Esophagus squamous epithelium (tissue), 5 donors: Measurements from ENCODE around the gene AKR1C1. TPM values are rescaled to one million over a fixed set of nuclear protein-coding genes. Genes with fewer than 3 reads are reported as not detected.
"Not testable (repeated sequence)": the region's sequence is repeated elsewhere in the genome, so short reads cannot be mapped to it uniquely, and the experiment has no call there.

Experiments used
- DNase-seq: peaks from one replicate; lab custom pipeline; 2025; lab: John Stamatoyannopoulos, UW
- H3K27ac ChIP-seq, 4 donors: fragments of 200-600 bp; sonication (generic); one replicate each; pipeline ENCODE4 v1.5.1; 2016 to 2019; ENCODE audit warnings: mild to moderate bottlenecking in 1 of 4
- H3K27me3 ChIP-seq, 4 donors: fragments of 200-600 bp; sonication (generic); 1 replicate in 3 of 4; 2 replicates in 1 of 4; pipeline versions ENCODE4 v1.5.1 to v1.6.0; 2017 to 2021; ENCODE audit warnings: antibody characterized with exemption in 1 of 4
- H3K36me3 ChIP-seq, 3 donors: fragments of 200-600 bp; sonication (generic); one replicate each; pipeline ENCODE4 v1.5.1; 2016 to 2019
- H3K4me1 ChIP-seq, 3 donors: fragments of 200-600 bp; sonication (generic); one replicate each; pipeline ENCODE4 v1.5.1; 2017 to 2019
- H3K4me3 ChIP-seq, 4 donors: fragments of 200-600 bp; sonication (generic); 1 replicate in 3 of 4; 2 replicates in 1 of 4; pipeline ENCODE4 v1.5.1; 2016 to 2019; ENCODE audit warnings: mild to moderate bottlenecking in 2 of 4, moderate library complexity in 1 of 4
- H3K9me3 ChIP-seq, 3 donors: fragments of 200-600 bp; sonication (generic); one replicate each; pipeline ENCODE4 v1.5.1; 2016 to 2019
- CTCF ChIP-seq, 6 experiments: fragments of 450-650 bp in 4 of 6; fragments of 200-600 bp in 2 of 6; sonication (generic) in 2 of 6; IDR thresholded peaks; one replicate each; pipeline ENCODE4 v1.5.1; 2016 to 2019; ENCODE audit warnings: antibody characterized with exemption in 6 of 6, mild to moderate bottlenecking in 4 of 6, moderate library complexity in 4 of 6
- POLR2A ChIP-seq, 4 donors: fragments of 450-650 bp; IDR thresholded peaks; one replicate each; pipeline ENCODE4 v1.6.1; 2017; ENCODE audit warnings: antibody characterized with exemption in 4 of 4, mild to moderate bottlenecking in 4 of 4, moderate library complexity in 3 of 4
- WGBS, 2 donors: methylation state at CpG; one replicate each; pipeline ENCODE4 v1.1.5; 2018; 5-methylcytosine and 5-hydroxymethylcytosine counted together
- intact Hi-C: fragments of 100-400 bp; cut with DNase I; formaldehyde crosslinking; loops from one replicate; pipeline ENCODE4 v1.15.0; 2022
- total RNA-seq, 4 donors: library from RNA; depleted of rRNA; stranded (reverse); fragments of >200 nt; gene quantifications; one replicate each; pipeline ENCODE4 v1.1.0, GENCODE V29; 2016
- donor health status: DM: yes; HTN: yes; CAD: no.

Gene AKR1C1
- total RNA-seq, 4 donors from 2014 or later: 166 to 232 (median 195) TPM

DNA sequence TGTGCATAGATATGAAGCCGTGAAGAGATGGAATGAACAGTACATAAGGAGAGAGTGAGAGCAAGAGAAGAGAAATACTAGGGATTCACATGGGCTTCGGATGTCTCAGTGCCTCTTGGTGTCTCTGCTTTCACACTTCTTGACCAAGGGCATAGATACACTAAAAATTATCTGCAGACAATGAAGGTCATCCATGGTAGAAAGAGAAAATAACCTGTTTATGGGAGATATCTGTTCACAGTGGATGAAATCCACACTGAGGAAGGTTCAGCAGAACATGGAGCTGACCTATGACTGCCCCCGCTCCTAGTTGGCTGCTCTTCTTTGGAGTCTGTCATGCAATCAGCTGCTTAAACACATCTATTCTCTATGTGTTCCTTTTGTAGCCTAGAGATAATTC, 6.1 kb downstream of the AKR1C1 start:
- DNase-seq, H3K27me3 ChIP-seq, H3K4me3 ChIP-seq, H3K27ac ChIP-seq, H3K9me3 ChIP-seq, intact Hi-C loops: not testable (repeated sequence)
- Histone ChIP-seq H3K36me3 (peaks cover 0 to 45% (median 10%) of the 10 kb centered on the region in 3 donors), H3K4me1 (peaks cover 0 to 15% (median 4%) of the 10 kb centered on the region in 3 donors)
- WGBS, 2 donors: 84 to 85% methylated on average over 3 of the region's 3 CpGs

GRCh38 chr10:4970362-4970761, 7.1 kb downstream of the AKR1C1 start:
- H3K27ac ChIP-seq, DNase-seq, intact Hi-C loops, H3K27me3 ChIP-seq, H3K4me3 ChIP-seq, H3K4me1 ChIP-seq, H3K9me3 ChIP-seq: not testable (repeated sequence)
- WGBS, 2 donors: 94 to 95% methylated on average over 2 of the region's 2 CpGs
- peaks cover 0 to 52% (median 10%) of the 10 kb centered on the region in 3 donors for H3K36me3 ChIP-seq

DNA sequence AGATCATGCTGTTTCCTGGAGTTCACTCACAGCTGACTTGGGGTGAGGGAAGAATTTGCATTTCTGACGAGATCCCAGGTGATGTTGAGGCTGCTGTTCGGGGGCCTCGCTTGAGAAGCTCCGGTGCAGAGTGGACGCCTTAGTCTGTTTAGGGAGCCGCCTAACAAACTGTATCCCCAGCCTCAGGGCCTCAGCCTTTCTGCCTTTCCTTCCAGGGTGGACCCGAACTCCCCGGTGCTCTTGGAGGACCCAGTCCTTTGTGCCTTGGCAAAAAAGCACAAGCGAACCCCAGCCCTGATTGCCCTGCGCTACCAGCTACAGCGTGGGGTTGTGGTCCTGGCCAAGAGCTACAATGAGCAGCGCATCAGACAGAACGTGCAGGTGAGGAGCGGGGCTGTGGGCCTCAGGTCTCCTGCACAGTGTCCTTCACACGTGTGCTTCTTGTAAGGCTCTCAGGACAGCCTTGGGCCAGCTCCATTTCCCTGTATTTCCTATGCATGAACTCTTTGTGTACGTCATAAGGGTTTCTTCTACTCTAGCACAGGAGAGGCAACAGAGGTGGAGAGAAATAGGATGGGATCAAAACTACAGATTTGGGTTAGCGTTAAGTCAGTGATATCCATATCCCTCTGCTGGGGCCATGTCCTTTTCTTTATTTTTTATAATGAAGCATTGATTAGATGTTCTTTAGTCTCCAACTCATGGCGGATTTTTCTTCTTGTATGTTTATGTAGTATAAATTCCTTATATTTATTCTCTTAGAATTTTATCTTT, 9.3 kb downstream of the AKR1C1 start:
- peaks cover 0 to 61% (median 10%) of the 10 kb centered on the region in 3 donors for H3K36me3 ChIP-seq
- H3K27ac ChIP-seq, intact Hi-C loops, H3K27me3 ChIP-seq, DNase-seq, H3K9me3 ChIP-seq, H3K4me3 ChIP-seq, H3K4me1 ChIP-seq: not testable (repeated sequence)
- WGBS, 2 donors: 95 to 98% methylated on average over 7 to 8 of the region's 18 CpGs

DNA sequence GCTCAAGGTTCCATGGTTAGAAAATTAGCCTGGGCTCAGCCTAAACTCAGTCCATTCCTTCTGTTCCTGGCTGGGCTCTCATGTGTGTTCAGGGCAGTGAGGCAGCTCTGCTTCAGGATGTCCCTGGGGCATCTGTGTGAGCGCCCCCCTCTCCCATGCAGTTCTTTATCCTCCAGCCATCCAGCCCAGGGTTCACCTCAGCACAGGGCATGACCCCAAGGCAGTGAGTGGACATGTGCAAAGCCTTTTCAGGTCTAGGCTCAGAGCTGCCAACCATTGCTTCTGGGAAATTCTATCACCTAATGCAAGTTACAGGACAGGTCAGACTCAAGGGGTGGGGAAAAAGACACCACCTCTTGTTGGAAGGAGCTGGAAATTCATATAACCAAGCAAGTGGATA, 10.1 kb downstream of the AKR1C1 start:
- H3K4me1 ChIP-seq, H3K9me3 ChIP-seq, H3K27me3 ChIP-seq, DNase-seq, H3K4me3 ChIP-seq, H3K27ac ChIP-seq, intact Hi-C loops: not testable (repeated sequence)
- WGBS, 2 donors: no CpG with 5 or more reads among the region's 1 CpG
- peaks cover 0 to 64% (median 10%) of the 10 kb centered on the region in 3 donors for H3K36me3 ChIP-seq

GRCh38 chr10:4974400-4974799, 11.2 kb downstream of the AKR1C1 start:
- H3K4me1 ChIP-seq, H3K9me3 ChIP-seq, DNase-seq, intact Hi-C loops, H3K27ac ChIP-seq, H3K27me3 ChIP-seq, H3K4me3 ChIP-seq: not testable (repeated sequence)
- H3K36me3 ChIP-seq: peaks cover 0 to 61% (median 0%) of the 10 kb centered on the region in 3 donors

DNA sequence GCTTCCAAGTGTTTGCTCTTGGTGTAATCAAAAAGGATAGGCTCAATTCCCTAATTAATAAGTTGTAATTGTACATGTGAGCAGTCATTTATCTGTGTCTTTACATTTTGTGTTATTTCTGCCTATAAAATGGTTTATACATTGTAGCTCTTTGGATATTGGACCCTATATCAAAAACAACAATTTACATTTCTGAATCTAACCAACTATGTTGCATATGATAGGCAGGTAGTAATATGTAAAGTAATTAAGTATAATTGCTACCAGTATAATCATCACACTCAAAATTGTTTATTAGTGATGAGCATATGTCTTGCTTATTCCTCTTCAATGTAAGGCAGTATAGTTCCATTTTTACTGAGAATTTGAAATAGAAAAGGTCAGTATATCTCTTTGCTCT, 13.8 kb downstream of the AKR1C1 start:
- Histone ChIP-seq H3K27me3 (no peaks in the 10 kb centered on the region), H3K9me3 (no peaks in the 10 kb centered on the region), H3K36me3 (peaks cover 0 to 57% (median 0%) of the 10 kb centered on the region in 3 donors), H3K4me3 (no peak overlapping the region), H3K27ac (no peak overlapping the region), H3K4me1 (peaks cover 0 to 9% (median 0%) of the 10 kb centered on the region in 3 donors)
- intact Hi-C loops: no loop called here
- TF ChIP-seq CTCF (IDR thresholded peaks at IDR 0.05) (no peak), POLR2A (IDR thresholded peaks at IDR 0.05) (no peak)
- DNase-seq: no peak

GRCh38 chr10:4978870-4979269, 15.7 kb downstream of the AKR1C1 start:
- Histone ChIP-seq H3K27ac (no peak overlapping the region), H3K9me3 (no peaks in the 10 kb centered on the region), H3K4me1 (peaks cover 0 to 12% (median 0%) of the 10 kb centered on the region in 3 donors), H3K4me3 (no peak overlapping the region), H3K36me3 (peaks cover 0 to 47% (median 0%) of the 10 kb centered on the region in 3 donors), H3K27me3 (no peaks in the 10 kb centered on the region)
- 90 to 91% methylated on average over 4 of the region's 4 CpGs for WGBS, 2 donors
- no peak for DNase-seq
- intact Hi-C loops: no loop called here
- TF ChIP-seq POLR2A (IDR thresholded peaks at IDR 0.05): no peak

GRCh38 chr10:4980793-4981192, 17.6 kb downstream of the AKR1C1 start:
- H3K27me3 ChIP-seq: no peaks in the 10 kb centered on the region
- no peak overlapping the region for H3K4me3 ChIP-seq
- intact Hi-C loops: loop anchor here (10.0 kb wide), 1 partner anchor 126 kb away; no protein-coding TSS in a partner anchor
- peaks cover 0 to 36% (median 0%) of the 10 kb centered on the region in 3 donors for H3K36me3 ChIP-seq
- H3K9me3 ChIP-seq: no peaks in the 10 kb centered on the region
- 89 to 95% methylated on average over 2 of the region's 2 CpGs for WGBS, 2 donors
- DNase-seq: no peak
- no peak for TF ChIP-seq CTCF (IDR thresholded peaks at IDR 0.05)
- TF ChIP-seq POLR2A (IDR thresholded peaks at IDR 0.05): no peak
- peaks cover 0 to 17% (median 0%) of the 10 kb centered on the region in 3 donors for H3K4me1 ChIP-seq
- peak overlapping the region in 1 of 4 donors; percentile 51 for H3K27ac ChIP-seq
